GM21381 (cell line): ENCODE results near the gene GCM1.

Source experiments
- ATAC-seq: cut with Tn5 transposase; IDR thresholded peaks from one replicate; pipeline ENCODE4 v1.9.1; 2021; ENCODE audit warnings: mild to moderate bottlenecking, moderate library complexity; ENCODE audit not compliant: unreplicated experiment

Gene GCM1

DNA sequence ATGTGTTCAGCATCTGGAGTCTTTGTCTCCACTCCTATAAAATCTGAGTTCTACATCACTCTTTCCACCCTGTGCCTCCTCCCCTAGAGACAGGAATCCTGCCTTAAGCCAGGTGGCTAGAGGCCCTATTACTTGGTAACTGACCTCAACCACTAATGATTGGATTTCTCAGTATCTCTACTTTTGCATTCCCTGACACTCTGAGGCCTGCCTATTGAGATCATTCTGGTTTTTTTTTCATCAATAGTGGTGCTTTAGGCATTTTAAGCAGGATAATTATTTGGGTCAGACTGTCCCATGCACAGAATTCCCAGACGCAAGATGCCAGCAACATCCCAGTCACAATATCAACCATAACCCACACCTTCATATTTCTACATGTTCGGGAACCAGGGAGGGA is 3.9 kb upstream of the GCM1 start:
- ATAC-seq, result no peak

DNA sequence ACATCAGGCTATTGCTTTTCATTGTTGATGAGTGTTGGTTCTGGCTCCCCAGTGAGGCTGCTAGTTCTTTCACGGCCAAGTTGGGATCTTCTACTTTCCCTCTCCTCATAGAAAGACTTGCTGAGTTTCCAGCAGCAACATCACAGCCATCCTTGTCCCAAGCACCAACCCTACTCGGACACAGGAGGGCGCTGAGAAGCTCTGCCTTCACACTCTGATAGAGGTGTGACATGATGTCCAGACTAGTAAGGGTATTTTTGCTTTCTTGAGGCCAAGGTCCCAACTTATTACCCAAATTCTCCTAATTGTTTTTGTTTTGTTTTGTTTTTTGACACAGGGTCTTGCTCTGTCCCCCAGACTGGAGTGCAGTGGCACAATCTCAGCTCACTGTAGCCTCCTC is 3.0 kb upstream of the GCM1 start:
- no peak for ATAC-seq

DNA sequence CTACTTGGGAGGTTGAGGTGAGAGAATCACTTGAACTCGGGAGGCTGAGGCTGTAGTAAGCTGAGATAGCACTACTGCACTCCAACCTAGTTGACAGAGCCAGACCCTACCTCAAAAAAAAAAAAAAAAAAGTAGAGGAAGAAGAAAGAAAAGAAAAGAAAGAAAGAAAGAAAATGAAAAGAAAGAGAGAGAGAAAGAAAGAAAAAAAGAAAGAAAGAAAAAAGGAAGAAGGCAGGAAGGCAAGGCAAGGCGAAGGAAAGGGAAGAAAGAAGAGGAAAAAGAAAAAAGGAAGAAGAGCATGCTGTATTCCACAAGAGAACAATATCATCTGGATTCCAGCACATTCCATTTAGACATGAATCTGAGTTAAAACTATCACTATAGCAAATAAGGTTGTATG is 3.8 kb downstream of the GCM1 start:
- no peak for ATAC-seq

DNA sequence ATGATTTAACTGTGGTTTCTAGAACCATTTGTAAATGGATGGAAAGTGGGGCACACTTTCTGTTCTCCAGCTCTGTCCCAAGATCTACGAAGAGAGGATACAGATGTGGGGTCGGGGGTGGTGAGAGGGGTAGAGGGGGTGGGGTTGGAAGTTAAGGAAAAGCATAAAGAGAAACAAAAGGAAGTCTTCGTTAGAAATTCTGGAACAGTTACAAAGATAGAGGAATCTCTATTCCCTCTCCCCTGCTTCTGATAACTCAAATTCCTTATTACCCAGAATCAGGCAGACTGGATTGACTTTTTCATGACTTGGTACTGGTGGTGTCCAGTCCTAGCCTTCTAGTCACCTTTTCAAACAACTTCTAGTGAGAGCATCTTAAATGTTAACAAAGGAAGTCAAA is 4.9 kb downstream of the GCM1 start:
- ATAC-seq, result no peak

DNA sequence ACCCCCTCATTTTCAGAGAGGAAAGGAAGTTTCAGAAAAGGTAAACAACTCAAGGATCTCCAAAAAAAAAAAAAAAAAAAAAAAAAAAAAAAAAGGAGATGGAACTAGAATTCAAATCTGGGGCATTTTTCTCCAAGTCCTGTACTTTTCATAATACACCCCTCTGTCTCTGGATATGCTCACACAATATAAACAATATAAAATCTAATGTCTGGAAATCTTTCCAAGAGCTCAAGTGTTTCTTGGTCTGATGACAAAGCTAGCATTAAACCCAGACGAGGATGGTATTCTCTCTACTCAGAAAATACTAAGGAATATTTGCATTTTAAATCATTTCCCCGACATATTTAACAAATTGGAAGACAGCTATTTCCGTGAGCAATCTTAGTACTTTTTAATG is 5.8 kb downstream of the GCM1 start:
- ATAC-seq, result no peak

DNA sequence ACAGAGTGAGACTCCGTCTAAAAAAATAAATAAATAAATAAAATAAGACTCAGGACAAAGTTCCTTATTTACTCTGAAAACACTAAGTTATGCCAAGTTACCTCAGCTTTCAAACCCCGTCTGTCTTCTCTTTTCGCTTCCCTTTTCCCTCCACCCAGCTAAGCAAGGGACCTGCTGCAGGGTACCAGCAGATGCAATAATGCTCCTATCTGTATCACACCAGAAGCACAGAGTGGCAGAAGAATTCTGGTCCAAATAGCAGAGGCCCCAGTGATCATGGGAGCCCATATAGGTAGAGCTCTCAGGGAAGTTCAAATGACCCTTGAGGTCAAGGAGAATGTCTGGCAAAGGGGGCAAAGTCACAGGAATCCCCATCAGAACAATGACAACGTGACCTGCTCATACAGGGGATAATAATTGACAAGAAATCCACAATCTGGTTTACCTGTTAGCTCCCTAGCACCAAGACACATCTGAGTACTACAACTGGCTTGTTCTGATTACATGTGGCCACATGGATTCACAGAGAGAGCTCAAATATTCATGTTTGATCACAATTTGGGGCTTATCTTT is 8.7 kb downstream of the GCM1 start:
- no peak for ATAC-seq

DNA sequence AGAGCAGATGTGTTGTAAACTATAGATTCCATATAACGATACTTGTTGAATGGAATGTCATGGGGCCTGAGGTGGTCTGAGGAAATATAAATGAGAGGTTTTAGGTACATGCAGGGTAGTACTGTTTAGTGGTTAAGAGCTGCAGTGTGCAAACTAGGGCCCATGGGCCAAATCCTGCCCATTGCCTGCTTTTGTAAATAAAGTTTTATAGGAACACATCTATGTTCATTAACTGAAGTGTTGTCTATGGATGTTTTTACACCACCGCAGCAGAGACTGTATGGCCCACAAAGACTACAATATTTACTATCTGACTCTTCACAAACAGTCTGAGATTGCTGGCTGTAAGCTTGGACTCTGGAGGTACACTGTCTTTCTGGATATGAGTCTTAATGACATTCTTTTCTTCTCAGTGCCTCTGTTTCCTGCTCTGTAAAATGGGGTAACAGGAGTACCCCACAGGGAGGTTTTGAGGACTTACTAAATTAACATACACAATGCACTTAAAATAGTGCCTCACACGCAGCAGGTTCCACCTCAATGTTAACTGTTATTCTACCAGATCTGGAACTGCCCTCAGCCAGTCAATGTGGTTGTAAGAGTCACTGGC is 12.5 kb downstream of the GCM1 start:
- no peak for ATAC-seq

DNA sequence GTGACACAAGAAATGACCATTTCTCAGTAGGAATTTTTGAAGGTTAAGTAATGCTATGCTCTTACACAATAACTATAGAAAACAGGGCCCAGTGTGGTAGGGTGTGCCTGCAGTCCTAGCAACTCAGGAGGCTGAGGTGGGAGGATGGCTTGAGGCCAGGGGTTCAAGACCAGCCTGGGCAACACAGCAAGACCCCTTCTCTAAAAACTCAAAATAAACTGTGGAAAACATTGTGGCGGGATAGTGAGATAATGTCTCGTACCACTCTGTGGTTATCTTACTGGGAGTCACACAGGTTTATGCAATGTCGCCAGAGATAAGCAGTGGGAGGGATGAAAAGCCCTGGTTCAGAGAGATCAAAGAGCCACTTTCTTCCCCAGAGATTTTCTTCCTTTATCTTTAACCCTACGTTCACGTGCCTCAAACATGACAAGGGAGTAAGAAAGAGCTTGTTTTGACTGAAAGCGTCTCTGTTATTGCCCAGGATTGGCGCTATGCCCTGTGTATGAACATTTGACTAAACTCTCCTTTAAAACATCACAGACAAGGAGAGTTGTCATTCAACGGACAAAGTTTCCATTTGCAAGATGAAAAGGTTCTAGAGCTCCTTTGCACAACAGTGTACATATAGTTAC is 13.9 kb downstream of the GCM1 start:
- ATAC-seq, result no peak

DNA sequence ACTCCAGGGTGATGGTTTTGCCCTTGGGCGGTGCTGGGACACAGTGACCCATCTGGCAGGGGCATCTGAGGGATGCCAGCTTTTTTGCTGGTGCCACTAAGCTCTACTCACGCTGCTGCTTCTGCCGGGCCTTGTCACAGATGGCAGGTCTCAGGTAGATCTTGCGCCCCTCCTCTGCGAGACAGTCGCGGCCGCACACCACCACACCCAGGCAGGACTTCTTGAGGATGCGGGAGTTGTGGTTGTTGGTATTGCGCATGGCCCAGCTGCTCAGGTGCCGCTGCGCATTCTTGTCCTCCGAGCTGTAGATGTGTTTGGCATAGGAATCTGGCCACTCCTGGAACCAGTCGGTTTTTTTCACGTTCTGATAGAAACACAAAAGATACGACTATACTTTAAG is 14.7 kb downstream of the GCM1 start:
- no peak for ATAC-seq

DNA sequence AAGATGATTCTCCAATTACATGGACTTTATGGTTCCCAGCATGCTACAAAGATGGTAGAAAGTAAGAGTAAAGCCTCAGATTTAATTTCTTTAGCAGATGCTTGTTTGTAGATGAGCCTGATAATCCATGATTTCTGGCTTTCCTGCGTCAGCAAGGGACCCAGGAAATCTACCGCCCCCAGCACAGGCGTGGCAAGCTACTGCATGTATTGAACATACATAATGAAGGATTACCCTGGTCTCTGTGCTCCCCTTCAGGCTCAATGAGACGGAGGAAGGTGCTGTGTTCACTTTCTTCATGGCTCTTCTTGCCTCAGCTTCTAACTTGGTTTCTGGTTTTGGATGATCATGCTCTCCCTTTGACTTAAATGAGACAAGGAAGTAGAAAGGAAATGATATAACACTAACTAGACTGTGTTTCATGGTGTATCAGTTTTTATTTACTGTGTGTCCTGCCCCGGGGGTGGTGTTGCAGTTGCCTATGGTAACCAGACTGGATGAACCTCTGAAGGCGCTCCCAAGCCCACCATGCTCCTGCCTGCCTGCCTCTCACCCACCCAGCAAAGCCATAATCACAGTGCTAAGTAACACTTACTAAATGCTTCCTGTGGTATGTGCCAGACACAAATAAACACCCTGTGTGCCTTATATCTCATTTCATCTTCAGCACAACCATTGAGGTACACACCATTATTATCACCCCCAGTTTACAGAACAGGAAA is 17.9 kb downstream of the GCM1 start:
- ATAC-seq, result no peak

DNA sequence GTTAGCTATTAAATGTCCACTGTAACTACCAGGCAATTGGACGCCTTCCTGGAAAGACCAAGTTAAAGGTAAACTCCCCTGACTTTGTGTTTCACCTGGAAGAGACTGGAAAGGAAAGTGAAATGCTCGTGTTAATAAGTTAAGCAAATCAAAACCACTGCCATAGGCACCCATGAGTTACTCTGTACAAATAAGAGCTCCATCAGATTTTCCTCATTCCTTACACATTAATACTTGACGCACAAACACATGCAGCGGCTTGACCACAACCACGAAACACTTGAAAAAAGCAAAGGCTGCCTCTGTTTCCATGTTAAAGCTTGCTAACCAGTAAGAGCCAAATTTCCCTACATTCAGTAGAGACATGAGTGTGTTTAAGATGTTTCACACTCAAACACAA is 19.8 kb downstream of the GCM1 start:
- ATAC-seq, result no peak

DNA sequence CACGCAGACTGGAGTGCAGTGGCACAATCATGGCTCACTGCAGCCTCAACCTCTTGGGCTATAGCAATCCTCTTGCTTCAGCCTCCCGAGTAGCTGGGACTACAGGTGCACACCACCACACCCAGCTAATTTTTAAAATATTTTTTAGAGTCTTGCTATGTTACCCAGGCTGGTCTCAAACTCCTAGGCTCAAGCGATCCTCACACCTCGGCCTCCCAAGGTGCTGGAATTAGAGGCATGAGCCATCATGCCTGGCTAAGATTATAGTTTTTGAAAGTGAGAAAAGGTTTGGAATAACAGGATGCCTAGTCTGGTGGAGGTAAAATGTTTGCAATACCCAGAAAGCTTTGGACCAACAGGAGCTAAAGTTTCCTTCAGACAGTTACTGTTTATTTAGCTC is 23.4 kb downstream of the GCM1 start:
- ATAC-seq, result no peak

DNA sequence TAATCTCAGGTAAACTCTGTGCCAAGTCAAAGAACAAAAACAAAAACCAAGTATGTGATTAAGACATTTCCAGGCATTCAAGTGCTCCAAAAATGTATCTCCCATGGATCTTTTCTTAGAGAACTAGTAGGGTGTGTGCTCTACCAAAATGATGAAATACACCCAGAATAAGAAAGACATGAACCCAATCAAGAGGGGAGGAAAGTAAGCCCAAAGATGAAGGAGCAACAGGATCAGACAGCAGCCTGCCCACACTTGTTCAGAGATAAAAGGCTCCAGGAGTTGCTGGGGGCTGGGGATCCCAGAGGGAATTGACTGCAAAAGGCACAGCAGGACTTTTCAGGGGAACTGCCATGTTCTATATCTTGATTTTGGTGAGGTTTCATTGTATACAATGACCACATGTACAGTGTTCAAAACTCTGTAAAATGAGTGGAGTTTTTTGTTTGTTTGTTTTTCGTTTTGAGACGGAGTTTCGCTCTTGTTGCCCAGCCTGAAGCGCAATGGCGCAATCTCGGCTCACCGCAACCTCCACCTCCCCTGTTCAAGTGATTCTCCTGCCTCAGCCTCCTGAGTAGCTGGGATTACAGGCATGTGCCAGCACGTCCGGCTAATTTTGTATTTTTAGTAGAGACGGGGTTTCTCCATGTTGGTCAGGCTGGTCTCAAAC is 24.4 kb downstream of the GCM1 start:
- ATAC-seq, result no peak

DNA sequence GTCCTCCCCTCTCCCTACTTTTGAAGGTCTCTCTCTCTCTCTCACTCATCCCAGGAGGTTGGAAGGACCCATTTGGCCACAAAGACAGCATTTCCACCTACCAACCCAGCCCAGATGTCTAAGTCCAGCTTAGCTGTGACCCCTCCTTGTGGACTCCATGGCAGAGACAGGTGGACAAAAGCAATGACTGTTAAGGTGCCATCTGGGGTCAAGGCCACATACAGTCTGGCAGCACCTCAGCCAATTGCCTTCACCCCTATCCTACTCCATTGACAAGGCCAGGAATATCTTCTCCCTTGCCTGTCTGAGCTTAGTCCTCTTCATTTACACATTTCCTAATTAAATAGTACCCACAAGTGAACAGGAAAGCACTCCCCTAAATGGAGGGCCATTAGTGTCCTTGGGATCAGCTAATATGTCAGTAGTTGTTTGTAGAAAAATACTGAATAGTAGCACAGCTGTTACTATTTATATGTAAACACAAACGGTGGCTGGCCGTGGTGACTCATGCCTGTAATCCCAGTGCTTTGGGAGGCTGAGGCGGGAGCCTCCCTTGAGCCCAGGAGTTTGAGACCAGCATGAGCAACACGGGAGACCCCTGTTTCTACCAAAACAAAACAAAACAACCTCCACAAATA is 28.8 kb downstream of the GCM1 start:
- ATAC-seq, result no peak

DNA sequence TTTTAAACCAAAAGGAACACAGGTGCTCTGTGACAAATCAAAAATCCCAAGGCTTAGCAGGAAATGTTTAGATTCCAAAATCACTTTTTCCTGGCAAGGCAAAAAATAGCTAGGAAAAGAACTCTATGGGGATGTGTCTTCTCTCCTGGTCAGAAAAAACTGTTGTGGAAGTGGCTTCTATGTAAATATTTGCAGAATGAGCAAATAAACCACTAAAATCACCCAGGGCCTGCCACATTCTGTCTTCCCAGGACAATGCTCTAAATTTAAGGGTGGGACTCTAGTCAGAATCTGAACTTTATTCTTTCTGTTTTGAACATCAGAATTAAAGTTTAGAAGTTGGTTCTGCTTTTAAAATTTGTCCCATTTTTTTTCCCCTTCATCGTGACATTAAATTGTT is 29.3 kb downstream of the GCM1 start:
- ATAC-seq, result no peak

DNA sequence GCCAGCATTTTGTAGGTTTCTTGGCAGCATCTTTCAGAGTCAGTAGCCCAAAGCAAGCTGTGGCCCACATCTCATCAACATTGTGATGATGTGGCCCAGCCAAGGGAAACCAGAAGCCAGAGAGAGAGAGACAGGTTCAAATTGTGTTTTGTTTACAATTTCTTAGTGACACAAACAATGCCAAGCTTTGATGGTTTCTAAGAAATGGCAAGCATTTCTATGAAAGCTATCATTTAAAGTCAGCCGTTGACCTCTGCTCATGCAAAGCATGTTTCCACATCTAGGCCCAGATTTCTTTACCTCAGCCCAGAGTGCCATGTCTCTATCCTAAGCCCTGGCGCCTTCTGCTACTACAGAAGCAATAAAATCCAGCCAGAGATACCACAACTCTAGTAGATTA is 32.9 kb downstream of the GCM1 start:
- ATAC-seq, result no peak

DNA sequence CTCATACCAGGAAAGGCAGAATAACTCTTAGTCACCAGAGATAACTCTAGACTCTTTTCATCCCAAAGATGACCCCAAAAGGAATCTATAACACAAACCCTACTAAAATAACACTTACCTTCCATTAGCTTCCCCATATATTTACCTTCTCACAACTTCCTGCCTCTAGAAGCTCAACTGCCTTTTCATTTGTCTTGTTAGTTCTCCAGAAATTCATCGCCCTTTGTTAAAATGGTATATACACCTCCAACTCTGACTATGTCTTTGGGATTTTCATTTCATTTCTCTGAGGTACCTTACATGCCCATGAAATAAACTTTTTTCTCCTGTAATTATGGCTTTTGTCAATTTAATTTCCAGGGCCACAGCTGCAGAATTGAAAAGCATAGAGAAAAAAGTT is 33.5 kb downstream of the GCM1 start:
- no peak for ATAC-seq

DNA sequence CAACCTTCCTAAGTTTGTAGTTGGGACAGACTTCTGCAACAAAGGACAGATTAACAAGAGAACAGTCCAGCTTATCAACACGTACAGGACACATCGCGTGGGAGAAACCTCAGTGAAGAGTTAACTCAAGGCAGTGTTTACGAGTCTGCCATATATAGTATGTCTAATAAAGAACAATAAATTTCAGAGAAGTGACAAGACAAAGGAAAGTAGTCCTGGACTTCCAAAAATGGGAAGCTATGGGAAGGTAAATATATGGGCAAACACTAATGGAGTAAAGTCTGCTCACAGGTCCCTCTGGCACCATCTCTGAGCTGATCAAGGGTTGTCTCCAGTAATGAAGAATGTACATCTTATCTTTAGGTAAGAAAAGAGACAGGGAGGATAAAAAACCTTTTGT is 34.9 kb downstream of the GCM1 start:
- no peak for ATAC-seq

DNA sequence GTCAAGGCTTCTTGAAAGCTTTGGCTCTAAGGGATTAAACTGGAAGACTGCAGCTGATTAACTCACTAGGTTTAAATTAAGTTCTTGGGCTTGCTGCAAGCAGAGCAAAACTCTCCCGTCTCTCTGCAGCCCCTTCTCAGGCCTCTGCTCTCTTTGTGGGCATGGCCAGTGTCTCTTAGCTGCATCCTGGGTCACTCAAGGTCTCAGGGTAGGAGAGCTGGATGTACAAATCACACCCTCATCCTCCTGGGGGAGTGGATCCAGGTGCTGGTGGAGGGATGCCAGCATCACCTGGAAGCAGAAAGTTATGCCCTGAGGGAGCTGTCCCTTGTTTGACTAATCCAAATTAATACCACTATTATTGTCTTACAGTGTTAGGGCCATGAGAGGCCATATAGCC is 35.8 kb downstream of the GCM1 start:
- no peak for ATAC-seq

DNA sequence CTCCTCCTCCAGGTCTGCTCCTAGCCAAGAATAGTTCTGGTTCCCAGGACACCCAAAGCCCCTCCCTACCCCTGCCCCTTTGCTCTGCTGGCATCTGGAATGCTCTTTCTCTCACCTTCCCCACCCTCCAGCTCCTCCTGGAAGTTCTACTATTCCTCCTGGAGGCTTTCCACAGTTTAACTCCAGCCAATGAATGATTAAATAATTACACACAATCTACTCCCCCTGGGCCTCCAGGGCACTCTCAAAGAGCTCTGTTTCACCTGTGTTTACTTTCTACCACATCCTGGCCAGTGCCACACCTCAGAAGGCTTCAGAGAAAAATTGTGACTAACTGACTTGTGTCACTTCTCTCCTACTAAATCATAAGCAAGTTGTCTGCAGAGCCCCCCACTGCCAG is 36.2 kb downstream of the GCM1 start:
- ATAC-seq, result no peak

DNA sequence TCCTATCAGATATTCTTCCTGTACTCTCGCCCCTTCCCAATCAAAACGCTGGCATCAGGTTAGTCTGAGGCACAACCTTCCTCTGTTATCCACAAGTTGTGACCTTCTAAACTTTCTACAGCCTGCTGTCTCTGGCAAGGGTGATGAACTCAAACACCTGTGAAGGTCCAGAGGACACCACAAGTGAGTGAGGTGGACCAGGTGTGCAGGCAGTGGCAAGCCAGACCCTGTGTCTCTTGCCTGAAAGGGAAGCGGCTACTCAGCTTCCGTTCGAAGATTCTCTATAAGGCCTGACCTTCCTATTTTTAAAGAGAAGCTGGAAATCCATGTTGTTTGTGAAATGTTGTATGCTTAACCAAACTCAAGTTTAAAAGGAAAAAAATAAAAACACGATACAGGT is 36.8 kb downstream of the GCM1 start:
- ATAC-seq, result no peak
